ENCODE data around the gene SEMA3C. TPM values are rescaled to one million over a fixed set of nuclear protein-coding genes. Genes with fewer than 3 reads are reported as not detected.

The SEMA3C gene
- total RNA-seq, 1 donor from 2014 or later: 91.3 TPM

- H3K36me3 Mint-ChIP-seq (ENCODE audit: unreplicated experiment): no peaks in the 10 kb centered on the region
- peaks cover 10% of the 10 kb centered on the region for H3K4me1 Mint-ChIP-seq (ENCODE audit: low read depth, unreplicated experiment)
- no peak overlapping the region for H3K4me3 Mint-ChIP-seq (ENCODE audit: unreplicated experiment)
- no peak for DNase-seq
- no peak overlapping the region for H3K27ac Mint-ChIP-seq (ENCODE audit: unreplicated experiment)
- H3K27me3 Mint-ChIP-seq (ENCODE audit: unreplicated experiment): no peaks in the 10 kb centered on the region
- no peaks in the 10 kb centered on the region for H3K9me3 Mint-ChIP-seq (ENCODE audit: unreplicated experiment)
- TF ChIP-seq, protein P1, sequence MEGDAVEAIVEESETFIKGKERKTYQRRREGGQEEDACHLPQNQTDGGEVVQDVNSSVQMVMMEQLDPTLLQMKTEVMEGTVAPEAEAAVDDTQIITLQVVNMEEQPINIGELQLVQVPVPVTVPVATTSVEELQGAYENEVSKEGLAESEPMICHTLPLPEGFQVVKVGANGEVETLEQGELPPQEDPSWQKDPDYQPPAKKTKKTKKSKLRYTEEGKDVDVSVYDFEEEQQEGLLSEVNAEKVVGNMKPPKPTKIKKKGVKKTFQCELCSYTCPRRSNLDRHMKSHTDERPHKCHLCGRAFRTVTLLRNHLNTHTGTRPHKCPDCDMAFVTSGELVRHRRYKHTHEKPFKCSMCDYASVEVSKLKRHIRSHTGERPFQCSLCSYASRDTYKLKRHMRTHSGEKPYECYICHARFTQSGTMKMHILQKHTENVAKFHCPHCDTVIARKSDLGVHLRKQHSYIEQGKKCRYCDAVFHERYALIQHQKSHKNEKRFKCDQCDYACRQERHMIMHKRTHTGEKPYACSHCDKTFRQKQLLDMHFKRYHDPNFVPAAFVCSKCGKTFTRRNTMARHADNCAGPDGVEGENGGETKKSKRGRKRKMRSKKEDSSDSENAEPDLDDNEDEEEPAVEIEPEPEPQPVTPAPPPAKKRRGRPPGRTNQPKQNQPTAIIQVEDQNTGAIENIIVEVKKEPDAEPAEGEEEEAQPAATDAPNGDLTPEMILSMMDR (IDR thresholded peaks at IDR 0.05; ENCODE audit: partially characterized antibody, unreplicated experiment): no peak
Measured at GRCh38 chr7:80900583-80901576, 18.0 kb downstream of the SEMA3C start.

DNA sequence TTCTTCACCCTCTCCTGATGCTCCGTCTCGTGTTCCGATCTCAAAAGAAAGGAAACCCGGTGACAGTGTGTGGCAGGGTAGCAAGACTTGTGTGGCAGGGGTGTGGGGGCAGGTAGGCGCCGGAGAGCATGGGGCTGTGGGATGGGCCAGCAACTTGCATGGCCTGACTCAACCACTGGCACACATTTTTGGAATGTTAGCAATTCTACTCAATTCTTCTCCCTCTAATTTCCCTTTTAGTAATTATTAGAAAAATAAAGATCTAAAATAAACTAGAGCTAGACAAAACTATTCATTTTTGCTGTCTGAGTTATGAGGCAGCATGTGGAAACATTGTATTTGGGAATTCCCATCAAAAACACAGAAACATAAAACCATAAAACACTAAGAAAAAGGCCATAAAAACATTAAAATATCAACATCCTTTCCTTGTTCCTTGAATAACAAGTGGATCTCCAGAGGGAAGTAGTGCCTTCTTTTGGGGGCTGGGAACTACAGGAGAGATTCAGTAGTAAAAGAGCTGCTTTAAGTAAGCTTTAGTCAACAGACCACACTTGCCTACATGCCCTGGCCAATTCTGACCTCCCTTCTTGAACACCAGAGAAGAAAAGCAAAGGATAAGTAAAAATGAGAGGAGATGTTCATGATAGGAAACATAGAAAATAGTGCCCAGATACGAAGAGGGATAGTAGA lies 21.8 kb downstream of the SEMA3C start:
- Mint-ChIP-seq H3K4me3 (ENCODE audit: unreplicated experiment) (no peak overlapping the region), H3K27ac (ENCODE audit: unreplicated experiment) (no peak overlapping the region), H3K4me1 (ENCODE audit: low read depth, unreplicated experiment) (no peaks in the 10 kb centered on the region), H3K9me3 (ENCODE audit: unreplicated experiment) (no peaks in the 10 kb centered on the region), H3K36me3 (ENCODE audit: unreplicated experiment) (no peaks in the 10 kb centered on the region), H3K27me3 (ENCODE audit: unreplicated experiment) (no peaks in the 10 kb centered on the region)
- TF ChIP-seq, protein P1 (IDR thresholded peaks at IDR 0.05; ENCODE audit: partially characterized antibody, unreplicated experiment): no peak
- DNase-seq: no peak

- no peaks in the 10 kb centered on the region for H3K9me3 Mint-ChIP-seq (ENCODE audit: unreplicated experiment)
- no peak overlapping the region for H3K27ac Mint-ChIP-seq (ENCODE audit: unreplicated experiment)
- no peaks in the 10 kb centered on the region for H3K27me3 Mint-ChIP-seq (ENCODE audit: unreplicated experiment)
- no peak overlapping the region for H3K4me3 Mint-ChIP-seq (ENCODE audit: unreplicated experiment)
- DNase-seq: no peak
- H3K4me1 Mint-ChIP-seq (ENCODE audit: low read depth, unreplicated experiment): peaks cover 8% of the 10 kb centered on the region
- TF ChIP-seq, protein P1 (IDR thresholded peaks at IDR 0.05; ENCODE audit: partially characterized antibody, unreplicated experiment): no peak
- H3K36me3 Mint-ChIP-seq (ENCODE audit: unreplicated experiment): no peaks in the 10 kb centered on the region
Measured at GRCh38 chr7:80895056-80895455, 23.8 kb downstream of the SEMA3C start.

DNA sequence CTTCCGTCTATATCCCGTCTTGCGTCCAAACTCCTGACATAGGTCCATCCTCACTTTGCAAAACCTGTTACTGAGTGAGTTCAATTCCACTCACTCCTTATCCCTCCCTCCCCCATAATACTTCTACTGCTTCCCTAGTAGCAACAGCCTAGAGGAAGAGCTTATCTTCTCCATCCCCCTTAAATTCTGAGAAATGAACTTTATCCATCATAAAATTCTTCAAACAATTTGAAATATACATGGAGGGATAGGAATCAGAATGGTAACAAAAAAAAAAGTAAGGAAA lies 27.6 kb downstream of the SEMA3C start:
- TF ChIP-seq, protein P1 (IDR thresholded peaks at IDR 0.05; ENCODE audit: partially characterized antibody, unreplicated experiment): no peak
- no peaks in the 10 kb centered on the region for H3K36me3 Mint-ChIP-seq (ENCODE audit: unreplicated experiment)
- H3K27me3 Mint-ChIP-seq (ENCODE audit: unreplicated experiment): peaks cover 3% of the 10 kb centered on the region
- DNase-seq: no peak
- H3K4me3 Mint-ChIP-seq (ENCODE audit: unreplicated experiment): no peak overlapping the region
- peaks cover 13% of the 10 kb centered on the region for H3K4me1 Mint-ChIP-seq (ENCODE audit: low read depth, unreplicated experiment)
- no peaks in the 10 kb centered on the region for H3K9me3 Mint-ChIP-seq (ENCODE audit: unreplicated experiment)
- peak overlapping the region; percentile 19 for H3K27ac Mint-ChIP-seq (ENCODE audit: unreplicated experiment)

Measured in glutamatergic neuron (in vitro differentiated cells).